Smooth muscle cell (in vitro differentiated cells): ENCODE results near the gene BMP8A. TPM values are rescaled to one million over a fixed set of nuclear protein-coding genes. Genes with fewer than 3 reads are reported as not detected.
"Not testable (repeated sequence)": the region's sequence is repeated elsewhere in the genome, so short reads cannot be mapped to it uniquely, and the experiment has no call there.

Experiments used
- DNase-seq: peaks from one replicate; lab custom pipeline; 2025; ENCODE audit not compliant: unreplicated experiment; lab: John Stamatoyannopoulos, UW
- H2AFZ ChIP-seq: fragments of 200-600 bp; sonication (generic); 2 replicates; pipeline ENCODE4 v1.6.0; 2016; ENCODE audit warnings: antibody characterized with exemption, low read depth, mild to moderate bottlenecking
- H3F3A ChIP-seq: fragments of 200-600 bp; sonication (generic); 2 replicates; pipeline ENCODE4 v1.6.0; 2017; ENCODE audit warnings: antibody characterized with exemption, low read depth
- H3K27ac ChIP-seq: fragments of 200-600 bp; sonication (generic); 2 replicates; pipeline ENCODE4 v1.5.1; 2016; ENCODE audit warnings: low read depth, mild to moderate bottlenecking
- H3K27me3 ChIP-seq: fragments of 200-600 bp; sonication (generic); 2 replicates; pipeline ENCODE4 v1.6.1; 2016; ENCODE audit warnings: low read depth, mild to moderate bottlenecking
- H3K36me3 ChIP-seq: fragments of 200-600 bp; sonication (generic); 2 replicates; pipeline ENCODE4 v1.5.1; 2016; ENCODE audit warnings: low read depth
- H3K4me1 ChIP-seq: fragments of 200-600 bp; sonication (generic); 2 replicates; pipeline ENCODE4 v1.5.1; 2016; ENCODE audit warnings: low read depth
- H3K4me2 ChIP-seq: fragments of 200-600 bp; sonication (generic); 2 replicates; pipeline ENCODE4 v1.6.0; 2016; ENCODE audit warnings: mild to moderate bottlenecking
- H3K4me3 ChIP-seq: fragments of 200-600 bp; sonication (generic); 2 replicates; pipeline ENCODE4 v1.5.1; 2016; ENCODE audit warnings: mild to moderate bottlenecking
- H3K79me2 ChIP-seq: fragments of 200-600 bp; sonication (generic); 2 replicates; pipeline ENCODE4 v1.6.0; 2016; ENCODE audit warnings: low read depth, mild to moderate bottlenecking
- H3K9ac ChIP-seq: fragments of 200-600 bp; sonication (generic); 2 replicates; pipeline ENCODE4 v1.6.0; 2016; ENCODE audit warnings: low read depth
- H3K9me3 ChIP-seq: fragments of 200-600 bp; sonication (generic); replicated peaks from 2 replicates; pipeline ENCODE4 v1.5.1; 2016; ENCODE audit warnings: low read depth
- H4K20me1 ChIP-seq: fragments of 200-600 bp; sonication (generic); 2 replicates; pipeline ENCODE4 v1.6.0; 2016; ENCODE audit warnings: low read depth
- CTCF ChIP-seq: fragments of 200-600 bp; sonication (generic); IDR thresholded peaks from 2 replicates; pipeline ENCODE4 v1.5.1; 2017; ENCODE audit warnings: borderline replicate concordance, mild to moderate bottlenecking, antibody characterized with exemption; ENCODE audit not compliant: insufficient read depth, poor library complexity, severe bottlenecking
- WGBS: methylation state at CpG from one replicate; pipeline ENCODE4 v1.1.7; 2016; ENCODE audit warnings: low lambda C conversion rate; 5-methylcytosine and 5-hydroxymethylcytosine counted together
- polyA plus RNA-seq: library from polyadenylated mRNA; unstranded; fragments of >200 nt; fragmentation: Nextera tagmentation; extraction: Ambion mirVana; gene quantifications from 2 replicates; pipeline ENCODE4 v1.2.1, GENCODE V29; 2016
- total RNA-seq: library from RNA; depleted of rRNA; stranded (reverse); fragments of >200 nt; gene quantifications from 2 replicates; pipeline ENCODE4 v1.2.3, GENCODE V29; 2014

BMP8A gene
- total and polyA plus RNA-seq, 2 experiments from 2014 or later: 0.10 to 1.4 TPM

GRCh38 chr1:39489567-39490239, 1.7 kb upstream of the BMP8A start:
- Histone ChIP-seq H3K79me2 (no peaks in the 10 kb centered on the region), H3F3A (peaks cover 7% of the 10 kb centered on the region), H3K27ac (no peak overlapping the region), H3K27me3 (peaks cover 42% of the 10 kb centered on the region), H2AFZ (no peak overlapping the region), H4K20me1 (peaks cover 9% of the 10 kb centered on the region), H3K4me1 (peaks cover 3% of the 10 kb centered on the region), H3K9ac (no peak overlapping the region), H3K36me3 (peaks cover 31% of the 10 kb centered on the region), H3K4me2 (no peak overlapping the region), H3K9me3 (no peaks in the 10 kb centered on the region), H3K4me3 (no peak overlapping the region)
- no peak for DNase-seq
- TF ChIP-seq CTCF: no peak
- 81% methylated on average over 13 of the region's 13 CpGs for WGBS

GRCh38 chr1:39490596-39491145, 765 bp upstream of the BMP8A start:
- Histone ChIP-seq H4K20me1 (peaks cover 6% of the 10 kb centered on the region), H3K79me2 (no peaks in the 10 kb centered on the region), H3K4me1 (peaks cover 3% of the 10 kb centered on the region), H3K4me3 (peak overlapping the region; percentile 45), H3K27ac (no peak overlapping the region), H3K9ac (no peak overlapping the region), H3K9me3 (no peaks in the 10 kb centered on the region), H2AFZ (no peak overlapping the region), H3K36me3 (peaks cover 22% of the 10 kb centered on the region), H3K4me2 (peak overlapping the region; percentile 90), H3K27me3 (peaks cover 43% of the 10 kb centered on the region), H3F3A (peaks cover 7% of the 10 kb centered on the region)
- no peak for TF ChIP-seq CTCF
- DNase-seq: no peak
- WGBS: 17% methylated on average over 20 of the region's 32 CpGs

- not testable (repeated sequence) for H3K9ac ChIP-seq, H2AFZ ChIP-seq, H3K4me1 ChIP-seq, H3K27ac ChIP-seq, H3K36me3 ChIP-seq, DNase-seq, H3F3A ChIP-seq, H4K20me1 ChIP-seq, H3K9me3 ChIP-seq, H3K79me2 ChIP-seq, H3K4me2 ChIP-seq, H3K4me3 ChIP-seq
- 31% methylated on average over 58 of the region's 67 CpGs for WGBS
- peaks cover 43% of the 10 kb centered on the region for H3K27me3 ChIP-seq
These were observed 944 bp downstream of the BMP8A start for GRCh38 chr1:39492118-39493042.

- H2AFZ ChIP-seq, H3K4me1 ChIP-seq, DNase-seq, H3K27ac ChIP-seq, H3K9ac ChIP-seq, H3K36me3 ChIP-seq, H4K20me1 ChIP-seq, H3K79me2 ChIP-seq, H3F3A ChIP-seq, H3K4me2 ChIP-seq, H3K9me3 ChIP-seq, H3K4me3 ChIP-seq: not testable (repeated sequence)
- peaks cover 43% of the 10 kb centered on the region for H3K27me3 ChIP-seq
- 91% methylated on average over 13 of the region's 13 CpGs for WGBS
These were observed 1.8 kb downstream of the BMP8A start for GRCh38 chr1:39493043-39493810.
